Activated CD8-positive, alpha-beta T cell treated with anti-CD3 and anti-CD28 coated beads for 36 hours (primary cell): ENCODE data around the gene ATP6V1G3. TPM values are rescaled to one million over a fixed set of nuclear protein-coding genes. Genes with fewer than 3 reads are reported as not detected.

Source experiments
- ATAC-seq: fragments of 200-7000 bp; cut with Tn5 transposase; one replicate; pipeline ENCODE4 v1.10.0; 2021; ENCODE audit warnings: mild to moderate bottlenecking, moderate library complexity
- CTCF ChIA-PET: fragments of 350-600 bp; sonication (Branson Sonifier 250); formaldehyde crosslinking; loops from one replicate; lab custom pipeline; 2021; ENCODE audit warnings: antibody characterized with exemption; lab: Charles Lee
- POLR2A ChIA-PET: fragments of 350-600 bp; sonication (Branson Sonifier 250); formaldehyde crosslinking; loops from one replicate; lab custom pipeline; 2021; ENCODE audit warnings: antibody characterized with exemption; lab: Charles Lee
- DNase-seq: peaks from one replicate; pipeline ENCODE4 v3.0.0-alpha.2; 2020
- H3K27ac Mint-ChIP-seq: one replicate; pipeline ENCODE4 v1.8.0; 2021; ENCODE audit warnings: mild to moderate bottlenecking, mixed read lengths
- H3K27me3 Mint-ChIP-seq: one replicate; pipeline ENCODE4 v1.8.0; 2021; ENCODE audit warnings: mixed read lengths
- H3K36me3 Mint-ChIP-seq: one replicate; pipeline ENCODE4 v1.8.0; 2021; ENCODE audit warnings: low read depth, mixed read lengths
- H3K4me1 Mint-ChIP-seq: one replicate; pipeline ENCODE4 v1.8.0; 2021; ENCODE audit warnings: low read depth, mixed read lengths
- H3K4me3 Mint-ChIP-seq: one replicate; pipeline ENCODE4 v1.8.0; 2021; ENCODE audit warnings: mild to moderate bottlenecking, moderate library complexity, mixed read lengths
- H3K9me3 Mint-ChIP-seq: one replicate; pipeline ENCODE4 v1.8.0; 2021; ENCODE audit warnings: mixed read lengths
- CTCF ChIP-seq: fragments of 200-600 bp; IDR thresholded peaks from one replicate; pipeline ENCODE4 v1.8.0; 2022; ENCODE audit warnings: antibody characterized with exemption, mild to moderate bottlenecking
- intact Hi-C: fragments of 100-400 bp; cut with micrococcal nuclease; formaldehyde crosslinking; loops from one replicate; pipeline ENCODE4 v1.10.0; 2022
- total RNA-seq, 2 experiments: library from RNA; stranded (reverse); gene quantifications; one replicate each; pipeline ENCODE4 v1.2.3, GENCODE V29; 2021

Gene ATP6V1G3
- total RNA-seq, 2 experiments from 2014 or later: not detected

GRCh38 chr1:198575798-198576641 is 35.5 kb upstream of the ATP6V1G3 start:
- DNase-seq (no peak), ATAC-seq (no peak)
- ChIA-PET POLR2A (interaction anchor here (0.7 kb wide), 1 partner anchor 15 kb away, joined by 3 read pairs; no protein-coding TSS in a partner anchor), CTCF (interaction anchor here (0.8 to 2.3 kb wide), 4 partner anchors 9 to 32 kb away, joined by 3 to 9 read pairs (median 4); no protein-coding TSS in a partner anchor)
- H3K4me1 Mint-ChIP-seq: peaks cover 12% of the 10 kb centered on the region
- H3K9me3 Mint-ChIP-seq: peaks cover 5% of the 10 kb centered on the region
- peak overlapping the region; percentile 22 for H3K27ac Mint-ChIP-seq
- H3K27me3 Mint-ChIP-seq: no peaks in the 10 kb centered on the region
- no peak overlapping the region for H3K4me3 Mint-ChIP-seq
- intact Hi-C loops: no loop called here
- no peak for TF ChIP-seq CTCF
- H3K36me3 Mint-ChIP-seq: no peaks in the 10 kb centered on the region

GRCh38 chr1:198575292-198575691 is 34.8 kb upstream of the ATP6V1G3 start:
- CTCF ChIA-PET: interaction anchor here (0.8 to 2.3 kb wide), 2 partner anchors 8 to 10 kb away, joined by 3 to 9 read pairs; no protein-coding TSS in a partner anchor
- DNase-seq: no peak
- H3K36me3 Mint-ChIP-seq: no peaks in the 10 kb centered on the region
- H3K27ac Mint-ChIP-seq: no peak overlapping the region
- TF ChIP-seq CTCF: no peak
- intact Hi-C loops: no loop called here
- H3K4me1 Mint-ChIP-seq: peaks cover 12% of the 10 kb centered on the region
- POLR2A ChIA-PET: no interaction called here
- no peak overlapping the region for H3K4me3 Mint-ChIP-seq
- peaks cover 4% of the 10 kb centered on the region for H3K9me3 Mint-ChIP-seq
- no peaks in the 10 kb centered on the region for H3K27me3 Mint-ChIP-seq
- ATAC-seq: no peak

GRCh38 chr1:198574325-198574724 is 33.8 kb upstream of the ATP6V1G3 start:
- peaks cover 12% of the 10 kb centered on the region for H3K4me1 Mint-ChIP-seq
- no peak for TF ChIP-seq CTCF
- no peaks in the 10 kb centered on the region for H3K36me3 Mint-ChIP-seq
- ChIA-PET POLR2A (no interaction called here), CTCF (no interaction called here)
- intact Hi-C loops: no loop called here
- H3K27ac Mint-ChIP-seq: no peak overlapping the region
- peaks cover 4% of the 10 kb centered on the region for H3K9me3 Mint-ChIP-seq
- ATAC-seq: no peak
- no peak overlapping the region for H3K4me3 Mint-ChIP-seq
- no peaks in the 10 kb centered on the region for H3K27me3 Mint-ChIP-seq
- DNase-seq: no peak

- DNase-seq (peak; percentile 25), ATAC-seq (peak; percentile 85)
- peak overlapping the region; percentile 75 for H3K27ac Mint-ChIP-seq
- CTCF ChIA-PET: interaction anchor here (2.1 kb wide), 1 partner anchor 11 kb away, joined by 9 read pairs; no protein-coding TSS in a partner anchor
- no peak for TF ChIP-seq CTCF
- H3K36me3 Mint-ChIP-seq: peaks cover 11% of the 10 kb centered on the region
- H3K4me3 Mint-ChIP-seq: no peak overlapping the region
- intact Hi-C loops: no loop called here
- H3K9me3 Mint-ChIP-seq: peaks cover 11% of the 10 kb centered on the region
- H3K27me3 Mint-ChIP-seq: no peaks in the 10 kb centered on the region
- H3K4me1 Mint-ChIP-seq: peaks cover 46% of the 10 kb centered on the region
- POLR2A ChIA-PET: interaction anchor here (1.1 kb wide), 1 partner anchor 56 kb away, joined by 3 read pairs; no protein-coding TSS in a partner anchor
Observed at GRCh38 chr1:198564716-198565115, 24.2 kb upstream of the ATP6V1G3 start.

GRCh38 chr1:198564157-198564556 is 23.7 kb upstream of the ATP6V1G3 start:
- POLR2A ChIA-PET: interaction anchor here (1.1 kb wide), 1 partner anchor 56 kb away, joined by 3 read pairs; no protein-coding TSS in a partner anchor
- no peaks in the 10 kb centered on the region for H3K27me3 Mint-ChIP-seq
- H3K36me3 Mint-ChIP-seq: peaks cover 11% of the 10 kb centered on the region
- no peak overlapping the region for H3K4me3 Mint-ChIP-seq
- intact Hi-C loops: no loop called here
- CTCF ChIA-PET: interaction anchor here (2.1 kb wide), 1 partner anchor 12 kb away, joined by 9 read pairs; no protein-coding TSS in a partner anchor
- TF ChIP-seq CTCF: no peak
- DNase-seq (no peak), ATAC-seq (no peak)
- H3K27ac Mint-ChIP-seq: peak overlapping the region; percentile 75
- H3K4me1 Mint-ChIP-seq: peaks cover 48% of the 10 kb centered on the region
- H3K9me3 Mint-ChIP-seq: peaks cover 11% of the 10 kb centered on the region
